PC-3 (cell line): Measurements from ENCODE around the gene SLC16A12. TPM values are rescaled to one million over a fixed set of nuclear protein-coding genes. Genes with fewer than 3 reads are reported as not detected.

Experiments used
- ATAC-seq: fragments of 200-7000 bp; cut with Tn5 transposase; 2 replicates; pipeline ENCODE4 v1.9.1; 2020; ENCODE audit warnings: mild to moderate bottlenecking, moderate library complexity
- BruUV-seq: library from RNA; stranded (reverse); fragments of 400-500 nt; replicated peaks from 2 replicates; lab custom pipeline; 2021; lab: Mats Ljungman, UMichigan
- CTCF ChIA-PET: fragments of 300-600 bp; sonication (Branson Sonifier 250); formaldehyde crosslinking; loops from one replicate; lab custom pipeline; 2022; ENCODE audit warnings: antibody characterized with exemption; lab: Charles Lee
- POLR2A ChIA-PET: fragments of 300-600 bp; sonication (Branson Sonifier 250); formaldehyde crosslinking; loops from one replicate; lab custom pipeline; 2022; ENCODE audit warnings: antibody characterized with exemption; ENCODE audit not compliant: unreplicated experiment; lab: Charles Lee
- DNase-seq: peaks from one replicate; pipeline ENCODE4 v3.0.0-alpha.2; 2015
- H2AFZ ChIP-seq: fragments of 300-600 bp; sonication (generic); 2 replicates; pipeline ENCODE4 v1.6.0; 2016; ENCODE audit warnings: antibody characterized with exemption, low read length
- H3F3A ChIP-seq: fragments of 300-600 bp; sonication (generic); one replicate; pipeline ENCODE4 v1.6.0; 2017; ENCODE audit warnings: antibody characterized with exemption, low read length, control low read depth, mild to moderate bottlenecking; ENCODE audit not compliant: unreplicated experiment
- H3K27ac ChIP-seq: fragments of 300-600 bp; sonication (generic); 2 replicates; pipeline ENCODE4 v1.5.1; 2016; ENCODE audit warnings: mild to moderate bottlenecking, low read length
- H3K27me3 ChIP-seq: fragments of 300-600 bp; sonication (generic); 2 replicates; pipeline ENCODE4 v1.6.1; 2016; ENCODE audit warnings: low read length, mixed read lengths
- H3K36me3 ChIP-seq: fragments of 300-600 bp; sonication (generic); 2 replicates; pipeline ENCODE4 v1.6.1; 2016; ENCODE audit warnings: low read depth, mixed run types, low read length, mixed read lengths
- H3K4me1 ChIP-seq: fragments of 300-600 bp; sonication (generic); 2 replicates; pipeline ENCODE4 v1.5.1; 2016; ENCODE audit warnings: low read length; ENCODE audit not compliant: insufficient read depth
- H3K4me2 ChIP-seq: fragments of 300-600 bp; sonication (generic); 2 replicates; pipeline ENCODE4 v1.6.0; 2016; ENCODE audit warnings: low read length
- H3K4me3 ChIP-seq: fragments of 300-600 bp; sonication (generic); 2 replicates; pipeline ENCODE4 v1.5.1; 2016; ENCODE audit warnings: mild to moderate bottlenecking, low read length, mixed read lengths
- H3K79me2 ChIP-seq: fragments of 300-600 bp; sonication (generic); 2 replicates; pipeline ENCODE4 v1.6.1; 2017; ENCODE audit warnings: low read length, mixed read lengths
- H3K9ac ChIP-seq: fragments of 300-600 bp; sonication (generic); 2 replicates; pipeline ENCODE4 v1.6.0; 2016; ENCODE audit warnings: mild to moderate bottlenecking, low read length
- H3K9me2 ChIP-seq: fragments of 300-600 bp; sonication (generic); replicated peaks from 2 replicates; pipeline ENCODE4 v1.6.1; 2016; ENCODE audit warnings: mixed run types, low read length, mixed read lengths
- H3K9me3 ChIP-seq: fragments of 300-600 bp; sonication (generic); 2 replicates; pipeline ENCODE4 v1.6.1; 2016; ENCODE audit warnings: low read length, mixed read lengths
- H4K20me1 ChIP-seq: fragments of 300-600 bp; sonication (generic); 2 replicates; pipeline ENCODE4 v1.6.1; 2016; ENCODE audit warnings: low read length, mixed read lengths
- CTCF ChIP-seq: fragments of 300-600 bp; sonication (generic); conservative IDR thresholded peaks from 2 replicates; pipeline ENCODE4 v1.5.1; 2017; ENCODE audit warnings: antibody characterized with exemption, low read depth, mild to moderate bottlenecking, low read length
- EZH2 ChIP-seq: fragments of 300-600 bp; sonication (generic); IDR thresholded peaks from one replicate; pipeline ENCODE4 v1.6.1; 2017; ENCODE audit warnings: antibody characterized with exemption, mild to moderate bottlenecking, low read length; ENCODE audit not compliant: unreplicated experiment
- EZH2phosphoT487 ChIP-seq: fragments of 300-600 bp; sonication (generic); IDR thresholded peaks from 2 replicates; pipeline ENCODE4 v1.6.1; 2018; ENCODE audit warnings: mild to moderate bottlenecking, antibody characterized with exemption, low read length, borderline replicate concordance
- intact Hi-C: fragments of 100-400 bp; cut with micrococcal nuclease; formaldehyde crosslinking; loops from 2 replicates; pipeline ENCODE4 v1.9.0; 2023
- total RNA-seq: library from RNA; depleted of rRNA; stranded (reverse); fragments of >200 nt; gene quantifications from 2 replicates; pipeline ENCODE4 v1.2.3, GENCODE V29; 2014

The SLC16A12 gene
- total RNA-seq, 1 experiment from 2014 or later, result not detected

- Histone ChIP-seq H3K9ac (no peak overlapping the region), H3K27me3 (no peaks in the 10 kb centered on the region), H4K20me1 (no peaks in the 10 kb centered on the region), H2AFZ (no peak overlapping the region), H3K9me2 (no peaks in the 10 kb centered on the region), H3K4me3 (no peak overlapping the region), H3K79me2 (no peaks in the 10 kb centered on the region), H3F3A (no peaks in the 10 kb centered on the region), H3K9me3 (no peaks in the 10 kb centered on the region), H3K4me1 (peaks cover 11% of the 10 kb centered on the region), H3K4me2 (no peak overlapping the region), H3K36me3 (no peaks in the 10 kb centered on the region), H3K27ac (no peak overlapping the region)
- ChIA-PET CTCF (no interaction called here), POLR2A (no interaction called here)
- DNase-seq (no peak), ATAC-seq (no peak)
- TF ChIP-seq EZH2phosphoT487 (no peak), EZH2 (no peak), CTCF (no peak)
- intact Hi-C loops, result no loop called here
- no TSS peak for BruUV-seq
These were observed 55.5 kb downstream of the SLC16A12 start for GRCh38 chr10:89479771-89480446.

- no peak for TF ChIP-seq EZH2phosphoT487
- TF ChIP-seq EZH2, result no peak
- H3K79me2 ChIP-seq, result no peaks in the 10 kb centered on the region
- no peak overlapping the region for H3K4me2 ChIP-seq
- no peaks in the 10 kb centered on the region for H3K36me3 ChIP-seq
- no peak for ATAC-seq
- H3K9ac ChIP-seq, result no peak overlapping the region
- H4K20me1 ChIP-seq, result no peaks in the 10 kb centered on the region
- no peaks in the 10 kb centered on the region for H3F3A ChIP-seq
- ChIA-PET CTCF (no interaction called here), POLR2A (no interaction called here)
- DNase-seq, result no peak
- peaks cover 11% of the 10 kb centered on the region for H3K4me1 ChIP-seq
- H3K27ac ChIP-seq, result no peak overlapping the region
- no peaks in the 10 kb centered on the region for H3K9me2 ChIP-seq
- BruUV-seq, result no TSS peak
- H3K9me3 ChIP-seq, result no peaks in the 10 kb centered on the region
- no peak overlapping the region for H2AFZ ChIP-seq
- no peak overlapping the region for H3K4me3 ChIP-seq
- H3K27me3 ChIP-seq, result no peaks in the 10 kb centered on the region
- intact Hi-C loops, result no loop called here
These were observed 56.4 kb downstream of the SLC16A12 start for GRCh38 chr10:89478739-89479654.

GRCh38 chr10:89478085-89478738, 57.2 kb downstream of the SLC16A12 start:
- H3K27me3 ChIP-seq, result no peaks in the 10 kb centered on the region
- no peaks in the 10 kb centered on the region for H3K79me2 ChIP-seq
- TF ChIP-seq EZH2phosphoT487 (no peak), EZH2 (no peak), CTCF (no peak)
- no peaks in the 10 kb centered on the region for H3K9me3 ChIP-seq
- no peaks in the 10 kb centered on the region for H3K9me2 ChIP-seq
- H3K4me3 ChIP-seq, result no peak overlapping the region
- ATAC-seq, result no peak
- H3K27ac ChIP-seq, result no peak overlapping the region
- ChIA-PET POLR2A (no interaction called here), CTCF (no interaction called here)
- no peak overlapping the region for H2AFZ ChIP-seq
- H3K4me1 ChIP-seq, result peaks cover 11% of the 10 kb centered on the region
- H4K20me1 ChIP-seq, result no peaks in the 10 kb centered on the region
- intact Hi-C loops, result no loop called here
- no peaks in the 10 kb centered on the region for H3K36me3 ChIP-seq
- no peak overlapping the region for H3K9ac ChIP-seq
- H3F3A ChIP-seq, result no peaks in the 10 kb centered on the region
- no TSS peak for BruUV-seq
- no peak overlapping the region for H3K4me2 ChIP-seq
- no peak for DNase-seq
